ENCODE results near the gene SEC22A. TPM values are rescaled to one million over a fixed set of nuclear protein-coding genes. Genes with fewer than 3 reads are reported as not detected.
A peak's percentile ranks its signal among the peaks of the same experiment; 100 is the strongest.

SEC22A gene
- total and polyA plus RNA-seq, 7 donors = 5.8 to 47.2 (median 17.8) TPM

DNA sequence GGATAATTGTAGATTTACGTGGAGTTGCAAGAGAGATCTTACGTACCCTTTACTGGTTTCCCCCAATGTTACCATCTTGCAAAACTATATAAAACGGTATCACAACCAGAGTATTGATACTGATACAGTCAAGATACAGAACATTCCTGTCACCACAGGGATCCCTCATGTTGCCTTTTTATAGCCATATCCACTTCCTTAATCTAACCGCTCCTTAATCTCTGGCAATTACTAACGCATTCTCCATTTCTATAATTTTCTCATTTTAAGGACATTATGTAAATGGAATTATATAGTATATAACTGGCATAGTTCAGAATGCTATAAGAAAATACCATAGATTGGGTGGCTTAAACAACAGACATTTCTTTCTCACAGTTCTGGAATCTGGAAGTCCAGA, 61.1 kb downstream of the SEC22A start:
- H3K36me3 ChIP-seq = peaks cover 0 to 41% (median 0%) of the 10 kb centered on the region in 4 donors
- no peak for DNase-seq
- intact Hi-C loops (cut with DNase I) = no loop called here
- no peak overlapping the region for H3K4me3 ChIP-seq
- TF ChIP-seq POLR2A (IDR thresholded peaks at IDR 0.05) (no peak), POLR2AphosphoS5 (IDR thresholded peaks at IDR 0.05) (no peak), EP300 (IDR thresholded peaks at IDR 0.05) (no peak)
- TF ChIP-seq, protein P1, sequence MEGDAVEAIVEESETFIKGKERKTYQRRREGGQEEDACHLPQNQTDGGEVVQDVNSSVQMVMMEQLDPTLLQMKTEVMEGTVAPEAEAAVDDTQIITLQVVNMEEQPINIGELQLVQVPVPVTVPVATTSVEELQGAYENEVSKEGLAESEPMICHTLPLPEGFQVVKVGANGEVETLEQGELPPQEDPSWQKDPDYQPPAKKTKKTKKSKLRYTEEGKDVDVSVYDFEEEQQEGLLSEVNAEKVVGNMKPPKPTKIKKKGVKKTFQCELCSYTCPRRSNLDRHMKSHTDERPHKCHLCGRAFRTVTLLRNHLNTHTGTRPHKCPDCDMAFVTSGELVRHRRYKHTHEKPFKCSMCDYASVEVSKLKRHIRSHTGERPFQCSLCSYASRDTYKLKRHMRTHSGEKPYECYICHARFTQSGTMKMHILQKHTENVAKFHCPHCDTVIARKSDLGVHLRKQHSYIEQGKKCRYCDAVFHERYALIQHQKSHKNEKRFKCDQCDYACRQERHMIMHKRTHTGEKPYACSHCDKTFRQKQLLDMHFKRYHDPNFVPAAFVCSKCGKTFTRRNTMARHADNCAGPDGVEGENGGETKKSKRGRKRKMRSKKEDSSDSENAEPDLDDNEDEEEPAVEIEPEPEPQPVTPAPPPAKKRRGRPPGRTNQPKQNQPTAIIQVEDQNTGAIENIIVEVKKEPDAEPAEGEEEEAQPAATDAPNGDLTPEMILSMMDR (IDR thresholded peaks at IDR 0.05) = no peak
- H3K4me1 ChIP-seq = no peaks in the 10 kb centered on the region
- H3K27ac ChIP-seq = no peak overlapping the region
- no peaks in the 10 kb centered on the region for H3K9me3 ChIP-seq
- 84 to 86% methylated on average over 5 of the region's 5 CpGs for WGBS, 2 donors
- no peaks in the 10 kb centered on the region for H3K27me3 ChIP-seq

DNA sequence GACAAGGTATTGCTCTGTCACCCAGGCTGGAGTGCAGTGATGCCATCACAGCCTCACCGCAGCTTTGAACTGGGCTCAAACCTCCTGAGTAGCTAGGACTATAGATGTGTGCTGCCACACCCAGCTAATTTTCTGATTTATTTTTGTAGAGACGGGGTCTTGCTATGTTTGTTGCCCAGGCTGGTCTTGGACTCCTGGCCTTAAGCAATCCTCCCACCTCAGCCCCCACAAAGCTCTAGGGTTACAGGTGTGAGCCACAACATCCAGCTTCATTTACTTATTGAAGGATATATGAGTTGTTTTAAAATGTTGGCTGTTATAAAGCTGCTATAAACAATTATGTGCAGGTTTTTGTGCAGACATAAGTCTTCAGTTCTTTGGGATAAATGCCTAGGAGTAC, 62.2 kb downstream of the SEC22A start:
- no peak for DNase-seq
- no peak overlapping the region for H3K4me3 ChIP-seq
- WGBS, 2 donors = 95 to 97% methylated on average over 2 of the region's 2 CpGs
- no peak overlapping the region for H3K27ac ChIP-seq
- H3K27me3 ChIP-seq = no peaks in the 10 kb centered on the region
- peaks cover 0 to 50% (median 0%) of the 10 kb centered on the region in 4 donors for H3K36me3 ChIP-seq
- H3K9me3 ChIP-seq = no peaks in the 10 kb centered on the region
- intact Hi-C loops (cut with DNase I) = no loop called here
- H3K4me1 ChIP-seq = no peaks in the 10 kb centered on the region
- TF ChIP-seq POLR2A (IDR thresholded peaks at IDR 0.05) = no peak
- TF ChIP-seq POLR2AphosphoS5 (IDR thresholded peaks at IDR 0.05) = no peak
- TF ChIP-seq, protein P1 (IDR thresholded peaks at IDR 0.05) = no peak
- no peak for TF ChIP-seq EP300 (IDR thresholded peaks at IDR 0.05)

DNA sequence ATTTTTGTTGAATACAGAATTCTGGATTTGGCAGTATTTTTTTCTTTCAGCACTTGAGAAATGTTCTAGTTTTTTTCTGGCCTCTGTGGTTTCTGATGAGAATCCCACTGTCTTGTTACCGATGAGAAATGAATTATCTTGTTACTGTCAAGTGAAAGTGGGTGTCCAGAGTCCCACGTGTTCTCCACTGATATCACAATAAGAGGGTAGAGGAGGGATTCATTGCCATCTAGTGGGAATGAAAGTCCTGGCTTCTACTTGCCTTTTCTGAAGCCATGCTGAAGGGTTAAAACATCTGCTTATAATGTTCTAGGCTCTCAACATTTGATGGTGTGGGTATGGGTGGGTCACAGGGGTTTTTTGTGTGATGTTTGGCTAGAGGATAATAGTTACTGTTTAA, 66.1 kb downstream of the SEC22A start:
- intact Hi-C loops (cut with DNase I) = no loop called here
- DNase-seq = no peak
- 85 to 96% methylated on average over 2 of the region's 2 CpGs for WGBS, 2 donors

DNA sequence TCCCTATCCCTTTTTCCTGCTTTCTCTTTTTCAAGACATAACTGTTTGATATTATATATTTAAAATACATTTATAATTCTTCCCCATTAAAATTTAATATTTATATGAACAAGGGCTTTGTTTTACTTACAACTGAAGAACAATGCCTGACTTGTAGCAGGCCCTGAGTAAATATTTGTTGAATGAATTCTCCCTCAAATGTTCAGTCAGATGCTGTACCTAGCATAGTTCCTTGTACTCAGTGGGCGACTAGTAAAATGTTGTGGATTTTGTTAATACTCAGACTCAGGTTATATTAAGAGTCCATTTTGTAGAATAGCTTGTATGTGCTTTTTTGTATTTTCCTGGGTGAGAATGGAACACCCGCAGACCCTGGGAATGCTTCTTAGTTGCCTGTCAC, 69.1 kb downstream of the SEC22A start:
- Histone ChIP-seq H3K36me3 (peaks cover 0 to 21% (median 0%) of the 10 kb centered on the region in 4 donors), H3K4me3 (no peak overlapping the region), H3K9me3 (no peaks in the 10 kb centered on the region), H3K27me3 (no peaks in the 10 kb centered on the region), H3K4me1 (no peaks in the 10 kb centered on the region), H3K27ac (no peak overlapping the region)
- TF ChIP-seq POLR2AphosphoS5 (IDR thresholded peaks at IDR 0.05) (no peak), POLR2A (IDR thresholded peaks at IDR 0.05) (no peak), EP300 (IDR thresholded peaks at IDR 0.05) (no peak)
- TF ChIP-seq, protein P1 (IDR thresholded peaks at IDR 0.05) = no peak
- intact Hi-C loops (cut with DNase I) = no loop called here
- no peak for DNase-seq
- 70 to 84% methylated on average over 2 of the region's 2 CpGs for WGBS, 2 donors

More for the DNA sequence above, 66.1 kb downstream of the SEC22A start:
- Histone ChIP-seq H3K36me3 (peaks cover 0 to 35% (median 0%) of the 10 kb centered on the region in 4 donors), H3K27ac (no peak overlapping the region), H3K27me3 (no peaks in the 10 kb centered on the region), H3K4me3 (no peak overlapping the region), H3K4me1 (no peaks in the 10 kb centered on the region), H3K9me3 (no peaks in the 10 kb centered on the region)
- TF ChIP-seq POLR2A (IDR thresholded peaks at IDR 0.05) (no peak), POLR2AphosphoS5 (IDR thresholded peaks at IDR 0.05) (no peak), EP300 (IDR thresholded peaks at IDR 0.05) (no peak)

DNA sequence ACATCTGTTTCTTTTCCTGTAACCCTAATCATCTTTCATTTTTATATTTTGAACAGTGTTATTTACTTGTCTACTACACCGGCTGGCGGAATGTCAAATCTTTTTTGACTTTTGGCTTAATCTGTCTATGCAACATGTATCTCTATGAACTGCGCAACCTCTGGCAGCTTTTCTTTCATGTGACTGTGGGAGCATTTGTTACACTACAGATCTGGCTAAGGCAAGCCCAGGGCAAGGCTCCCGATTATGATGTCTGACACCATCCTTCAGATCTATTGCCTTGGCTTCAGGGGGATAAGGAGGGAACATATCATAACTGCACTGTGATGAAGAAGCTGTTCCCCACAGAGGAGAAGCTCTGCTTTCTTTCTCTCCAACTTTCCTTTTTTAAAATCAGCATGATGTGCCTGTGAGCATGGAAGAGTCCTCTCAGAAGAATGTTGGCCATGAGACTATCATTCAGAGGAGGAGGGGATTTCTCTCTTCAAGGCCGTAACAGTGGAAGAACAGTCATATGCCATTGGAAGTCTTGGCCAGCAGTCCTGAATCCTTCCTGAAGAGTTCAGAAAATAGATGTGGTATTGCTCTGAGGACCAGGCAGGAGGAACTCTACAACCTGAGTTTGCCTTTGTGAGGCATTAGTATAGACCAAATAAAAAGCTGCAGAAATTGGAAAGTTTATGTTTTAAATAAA, 69.9 kb downstream of the SEC22A start:
- Histone ChIP-seq H3K4me1 (no peaks in the 10 kb centered on the region), H3K4me3 (no peak overlapping the region), H3K27ac (peak overlapping the region in 1 of 4 donors; percentile 19), H3K36me3 (peaks cover 0 to 21% (median 0%) of the 10 kb centered on the region in 4 donors), H3K9me3 (no peaks in the 10 kb centered on the region), H3K27me3 (no peaks in the 10 kb centered on the region)
- intact Hi-C loops (cut with DNase I) = no loop called here
- WGBS, 2 donors = 74 to 78% methylated on average over 5 of the region's 5 CpGs
- TF ChIP-seq, protein P1 (IDR thresholded peaks at IDR 0.05) = no peak
- TF ChIP-seq POLR2AphosphoS5 (IDR thresholded peaks at IDR 0.05) = peak in 1 of 4 donors; percentile 19
- no peak for TF ChIP-seq POLR2A (IDR thresholded peaks at IDR 0.05)
- peak; percentile 81 for DNase-seq
